Pancreas (tissue), 10 donors: ENCODE data around the gene IP6K3. TPM values are rescaled to one million over a fixed set of nuclear protein-coding genes. Genes with fewer than 3 reads are reported as not detected.

ENCODE experiments used
- ATAC-seq, 4 donors: fragments of 200-7000 bp; cut with Tn5 transposase; one replicate each; pipeline versions ENCODE4 v1.8.0 to v1.9.1; 2020; ENCODE audit warnings: mild to moderate bottlenecking in 4 of 4, moderate library complexity in 4 of 4
- DNase-seq, 6 donors: peaks; one replicate each; pipeline ENCODE4 v3.0.0-alpha.2; 2020
- FAIRE-seq: peaks from 2 replicates; lab custom pipeline; 2012; peaks lifted over from hg19 to GRCh38; lab: Jason Lieb, UNC
- H3K27ac ChIP-seq, 4 donors: fragments of 200-600 bp; sonication (generic); 1 replicate in 3 of 4; 2 replicates in 1 of 4; pipeline versions ENCODE4 v1.5.0 to v1.8.0; 2020
- H3K27me3 ChIP-seq, 4 donors: fragments of 200-600 bp; one replicate each; pipeline ENCODE4 v1.8.0; 2021
- H3K36me3 ChIP-seq, 3 donors: fragments of 200-600 bp; sonication (generic) in 1 of 3; one replicate each; pipeline versions ENCODE4 v1.5.0 to v1.8.0; 2020 to 2021
- H3K4me1 ChIP-seq, 3 donors: fragments of 200-600 bp; one replicate each; pipeline ENCODE4 v1.8.0; 2021
- H3K4me3 ChIP-seq, 4 donors: fragments of 200-600 bp; sonication (generic) in 2 of 4; one replicate each; pipeline versions ENCODE4 v1.5.0 to v1.8.0; 2020 to 2021
- H3K9me3 ChIP-seq, 4 donors: fragments of 200-600 bp; one replicate each; pipeline ENCODE4 v1.8.0; 2021
- WGBS, 2 donors: extraction: QIAGEN DNeasy Blood & Tissue Kit; methylation state at CpG; one replicate each; pipeline ENCODE4 v1.1.7; 2013; 5-methylcytosine and 5-hydroxymethylcytosine counted together
- intact Hi-C, 3 donors: fragments of 100-400 bp; cut with DNase I; formaldehyde crosslinking; loops; one replicate each; pipeline versions ENCODE4 v1.11.1 to v1.14.2; 2022
- polyA plus RNA-seq, 2 donors: library from polyadenylated mRNA; stranded (reverse); fragments of 200-250 nt; gene quantifications; one replicate each; pipeline ENCODE4 v1.2.3, GENCODE V29; 2013
- total RNA-seq, 6 donors: library from RNA; stranded (reverse); fragmentation: NEBNext Ultra II Directional in 4 of 6; extraction: Animal tissue kit (Norgen Biotek cat#: 25700) in 4 of 6; gene quantifications; one replicate each; pipeline versions ENCODE4 v1.2.1 to v1.2.4, GENCODE V29; 2021 to 2023
- TF ChIP-seq, protein P1 (sequence below), 4 donors: fragments of 200-600 bp; sonication (generic) in 3 of 4; IDR thresholded peaks; one replicate each; pipeline versions ENCODE4 v1.5.0 to v1.8.0; 2021; ENCODE audit warnings: antibody characterized with exemption in 4 of 4
- donor health status: healthy with polysubstance abuse.
- donor health status: DM: no; HTN: no; CAD: no; lungs with moderate emphysema.
- donor health status: DM: no; HTN: no; CAD: no.
- donor health status: control.
- donor health status: control.
- donor health status: Bipolar disorder and iron deficiency.
- donor health status: DM: yes; HTN: yes; CAD: no.
- donor health status: DM: no; HTN: no; CAD: no.
- donor health status: DM: no; HTN: no; CAD: no.
- donor health status: DM: yes; HTN: yes; CAD: no.

Gene IP6K3
- total and polyA plus RNA-seq, 8 donors: 0.12 to 0.69 (median 0.36) TPM

DNA sequence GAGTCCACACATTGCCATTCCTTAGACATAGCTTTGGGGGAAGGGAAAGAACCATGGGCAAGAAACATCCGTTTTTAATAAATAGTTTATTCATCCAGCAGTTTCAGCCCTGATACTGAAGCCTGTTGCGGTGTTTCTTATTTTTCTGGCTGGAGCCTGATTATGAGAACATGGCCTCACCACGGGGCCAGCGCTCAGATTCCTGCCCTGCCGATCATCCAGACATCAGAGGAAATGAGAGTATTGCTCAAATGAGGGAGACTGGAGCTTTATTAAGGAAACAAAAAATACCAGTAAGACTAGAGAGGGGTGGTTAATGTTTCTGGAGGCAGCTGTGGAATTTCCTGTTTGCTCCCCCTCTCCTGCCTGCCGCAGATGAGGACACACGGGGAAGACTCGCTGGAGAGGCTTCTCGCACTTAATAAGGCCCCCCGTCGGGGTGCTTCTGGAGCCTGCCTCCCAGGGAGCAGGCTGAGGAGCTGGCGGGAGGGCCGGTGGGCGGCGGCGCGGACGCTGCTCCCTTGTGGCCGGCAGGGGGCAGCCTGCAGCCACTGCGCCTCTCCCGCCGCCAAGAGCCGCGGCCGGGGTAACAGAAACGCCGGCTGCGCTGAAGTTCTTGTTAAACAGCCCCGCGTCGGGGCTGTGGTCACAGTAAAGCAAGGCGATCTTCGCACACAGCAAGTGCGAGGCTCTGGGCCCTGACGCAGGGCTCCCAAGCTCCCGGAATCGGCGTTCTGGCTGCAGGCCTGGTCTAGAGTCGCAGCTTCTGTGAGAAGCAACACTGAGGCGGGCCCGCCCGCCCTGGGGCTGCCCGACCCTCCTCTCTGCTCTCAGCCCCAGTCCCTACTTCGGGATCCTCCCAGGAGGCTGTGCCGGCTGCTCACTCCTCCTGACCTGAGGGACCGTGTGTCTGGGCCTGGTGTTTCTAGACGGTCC lies 24.7 kb upstream of the IP6K3 start:
- Histone ChIP-seq H3K4me3 (no peak overlapping the region), H3K36me3 (peaks cover 0 to 29% (median 14%) of the 10 kb centered on the region in 3 donors), H3K4me1 (peaks cover 0 to 4% (median 0%) of the 10 kb centered on the region in 3 donors), H3K27me3 (no peaks in the 10 kb centered on the region), H3K9me3 (no peaks in the 10 kb centered on the region), H3K27ac (peak overlapping the region in 3 of 4 donors; percentile 28 to 54 (median 37))
- 21 to 22% methylated on average over 47 of the region's 47 CpGs for WGBS, 2 donors
- TF ChIP-seq, protein P1, sequence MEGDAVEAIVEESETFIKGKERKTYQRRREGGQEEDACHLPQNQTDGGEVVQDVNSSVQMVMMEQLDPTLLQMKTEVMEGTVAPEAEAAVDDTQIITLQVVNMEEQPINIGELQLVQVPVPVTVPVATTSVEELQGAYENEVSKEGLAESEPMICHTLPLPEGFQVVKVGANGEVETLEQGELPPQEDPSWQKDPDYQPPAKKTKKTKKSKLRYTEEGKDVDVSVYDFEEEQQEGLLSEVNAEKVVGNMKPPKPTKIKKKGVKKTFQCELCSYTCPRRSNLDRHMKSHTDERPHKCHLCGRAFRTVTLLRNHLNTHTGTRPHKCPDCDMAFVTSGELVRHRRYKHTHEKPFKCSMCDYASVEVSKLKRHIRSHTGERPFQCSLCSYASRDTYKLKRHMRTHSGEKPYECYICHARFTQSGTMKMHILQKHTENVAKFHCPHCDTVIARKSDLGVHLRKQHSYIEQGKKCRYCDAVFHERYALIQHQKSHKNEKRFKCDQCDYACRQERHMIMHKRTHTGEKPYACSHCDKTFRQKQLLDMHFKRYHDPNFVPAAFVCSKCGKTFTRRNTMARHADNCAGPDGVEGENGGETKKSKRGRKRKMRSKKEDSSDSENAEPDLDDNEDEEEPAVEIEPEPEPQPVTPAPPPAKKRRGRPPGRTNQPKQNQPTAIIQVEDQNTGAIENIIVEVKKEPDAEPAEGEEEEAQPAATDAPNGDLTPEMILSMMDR (IDR thresholded peaks at IDR 0.05): peak; percentile 92 to 95 (median 94)
- intact Hi-C loops: loop anchor here in 1 of 3 donors (5.0 kb wide), 1 partner anchor 256 kb away; no protein-coding TSS in a partner anchor
- DNase-seq (peak; percentile 32 to 89 (median 71)), FAIRE-seq (no peak), ATAC-seq (peak; percentile 67 to 88 (median 84))

DNA sequence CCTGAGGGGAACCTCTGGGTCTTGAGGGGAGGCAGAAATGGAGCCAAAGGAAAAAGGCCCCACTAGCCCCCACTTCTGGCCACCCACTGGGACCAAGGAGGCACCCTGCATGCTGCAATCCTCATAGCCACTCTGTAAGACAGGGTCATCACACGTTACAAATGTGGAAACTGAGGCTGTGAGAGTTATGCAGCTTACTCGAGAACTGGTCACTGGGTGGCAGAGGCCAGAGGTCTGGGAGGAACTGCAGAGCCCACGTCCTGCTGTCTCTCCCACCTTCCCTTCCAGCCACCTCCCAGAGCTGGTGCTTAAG lies 24.1 kb upstream of the IP6K3 start:
- DNase-seq (peak in 1 of 6 donors; percentile 9), FAIRE-seq (no peak), ATAC-seq (peak in 1 of 4 donors; percentile 6)
- no peaks in the 10 kb centered on the region for H3K27me3 ChIP-seq
- peak overlapping the region in 2 of 4 donors; percentile 37 to 54 for H3K27ac ChIP-seq
- no peak overlapping the region for H3K4me3 ChIP-seq
- no peaks in the 10 kb centered on the region for H3K9me3 ChIP-seq
- H3K36me3 ChIP-seq: peaks cover 0 to 23% (median 8%) of the 10 kb centered on the region in 3 donors
- peaks cover 0 to 4% (median 0%) of the 10 kb centered on the region in 3 donors for H3K4me1 ChIP-seq
- TF ChIP-seq, protein P1 (IDR thresholded peaks at IDR 0.05): no peak
- 33 to 40% methylated on average over 3 of the region's 3 CpGs for WGBS, 2 donors
- intact Hi-C loops: loop anchor here in 1 of 3 donors (5.0 kb wide), 1 partner anchor 257 kb away; no protein-coding TSS in a partner anchor

DNA sequence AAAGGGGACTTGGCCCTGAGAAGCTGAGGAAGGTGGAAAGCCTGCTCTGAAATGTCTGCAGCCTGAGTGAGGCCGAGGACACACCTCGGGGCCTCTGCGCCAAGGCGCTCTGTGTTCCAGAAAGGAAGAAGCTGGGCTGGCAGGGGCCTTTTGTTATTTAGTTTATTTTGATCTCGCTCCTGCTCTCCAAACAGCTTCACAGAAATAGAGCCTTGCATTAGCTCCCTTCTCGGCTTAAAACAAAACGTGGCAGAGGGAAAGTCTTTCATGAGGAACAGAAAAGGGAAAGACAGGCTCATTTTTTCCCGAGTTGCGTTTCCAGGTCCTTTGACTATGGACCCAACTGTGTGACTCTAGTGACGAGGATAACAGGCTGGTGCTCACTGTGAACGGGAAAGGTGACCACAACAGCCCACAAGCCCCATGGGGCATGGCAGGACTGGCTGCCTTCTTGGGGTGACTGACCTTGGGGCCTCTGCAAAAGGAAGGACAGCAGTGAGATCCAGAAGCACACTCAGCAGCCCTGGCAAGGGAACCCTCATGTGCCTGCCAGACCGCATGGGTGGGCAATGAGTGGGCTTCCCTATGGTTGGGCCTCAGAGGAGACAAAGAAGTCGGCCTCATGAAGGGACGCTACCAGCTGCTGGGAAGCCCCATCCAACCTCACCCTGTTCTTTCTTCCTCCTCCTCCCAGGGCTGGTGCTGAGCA lies 23.6 kb upstream of the IP6K3 start:
- ATAC-seq (no peak), DNase-seq (peak in 1 of 6 donors; percentile 17), FAIRE-seq (no peak)
- Histone ChIP-seq H3K4me3 (no peak overlapping the region), H3K27ac (no peak overlapping the region), H3K4me1 (peaks cover 0 to 4% (median 0%) of the 10 kb centered on the region in 3 donors), H3K27me3 (no peaks in the 10 kb centered on the region), H3K9me3 (no peaks in the 10 kb centered on the region), H3K36me3 (peaks cover 0 to 18% (median 6%) of the 10 kb centered on the region in 3 donors)
- intact Hi-C loops: loop anchor here in 1 of 3 donors (5.0 kb wide), 1 partner anchor 257 kb away; no protein-coding TSS in a partner anchor
- TF ChIP-seq, protein P1 (IDR thresholded peaks at IDR 0.05): no peak
- 37 to 55% methylated on average over 14 of the region's 14 CpGs for WGBS, 2 donors

DNA sequence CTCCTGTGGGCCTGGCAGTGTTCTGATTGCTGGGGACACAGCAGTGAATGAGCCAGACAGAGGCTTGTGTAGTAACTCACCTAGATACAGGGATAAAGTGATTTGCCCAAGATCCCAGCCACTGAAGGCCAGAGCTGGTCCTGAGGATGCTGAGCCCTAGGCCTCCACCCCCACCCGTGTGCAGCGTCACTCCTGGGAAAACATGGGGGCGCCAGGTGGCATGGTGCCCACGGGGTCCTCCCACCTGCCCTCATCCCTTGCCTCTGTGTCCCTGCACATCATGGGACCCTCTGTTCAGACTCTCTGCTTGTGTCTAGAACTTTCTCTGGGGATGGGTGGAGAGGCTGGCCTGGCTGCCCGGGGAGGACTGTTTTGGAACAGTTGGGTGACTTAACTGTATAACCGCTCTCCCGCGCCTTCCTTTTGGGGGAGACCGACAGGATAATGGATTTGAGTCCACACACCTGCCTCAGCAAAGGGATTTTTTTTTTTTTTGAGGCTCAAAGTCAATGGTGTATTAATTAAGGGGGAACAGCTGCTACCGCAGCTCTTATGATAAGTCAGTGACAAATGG lies 22.6 kb upstream of the IP6K3 start:
- Histone ChIP-seq H3K36me3 (peaks cover 0 to 9% (median 0%) of the 10 kb centered on the region in 3 donors), H3K27ac (peak overlapping the region in 1 of 4 donors; percentile 5), H3K27me3 (no peaks in the 10 kb centered on the region), H3K9me3 (no peaks in the 10 kb centered on the region), H3K4me3 (no peak overlapping the region), H3K4me1 (peaks cover 0 to 4% (median 0%) of the 10 kb centered on the region in 3 donors)
- ATAC-seq: no peak
- 47 to 59% methylated on average over 10 of the region's 10 CpGs for WGBS, 2 donors
- TF ChIP-seq, protein P1 (IDR thresholded peaks at IDR 0.05): no peak
- DNase-seq: peak in 1 of 6 donors; percentile 33
- intact Hi-C loops: loop anchor here in 2 of 3 donors (5.0 to 10.0 kb wide), 2 partner anchors 185 to 383 kb away; partner anchors contain the start of gene BAK1 (in 1 of the 2)
- no peak for FAIRE-seq
